Endodermal cell (in vitro differentiated cells): Measurements from ENCODE around the gene WFS1. TPM values are rescaled to one million over a fixed set of nuclear protein-coding genes. Genes with fewer than 3 reads are reported as not detected.
A peak's percentile ranks its signal among the peaks of the same experiment; 100 is the strongest.

Experiments used
- DNase-seq: peaks from one replicate; pipeline ENCODE4 v3.0.0-alpha.2; 2017
- H3K27ac ChIP-seq: 2 replicates; pipeline ENCODE4 v1.5.1; 2013; ENCODE audit warnings: mild to moderate bottlenecking, low read depth, low read length, moderate library complexity
- H3K27me3 ChIP-seq: 2 replicates; pipeline ENCODE4 v1.6.1; 2013; ENCODE audit warnings: mild to moderate bottlenecking, low read length, moderate library complexity; ENCODE audit not compliant: insufficient read depth, control insufficient read depth, poor library complexity, severe bottlenecking
- H3K36me3 ChIP-seq: 2 replicates; pipeline ENCODE4 v1.7.0; 2013; ENCODE audit warnings: mild to moderate bottlenecking, low read length, moderate library complexity; ENCODE audit not compliant: control insufficient read depth, insufficient read depth
- H3K4me1 ChIP-seq: one replicate; pipeline ENCODE4 v1.7.0; 2013; ENCODE audit warnings: low read length; ENCODE audit not compliant: control insufficient read depth, insufficient read depth
- H3K4me3 ChIP-seq: 2 replicates; pipeline ENCODE4 v1.5.1; 2013; ENCODE audit warnings: mild to moderate bottlenecking, low read length, moderate library complexity
- H3K9ac ChIP-seq: 2 replicates; pipeline ENCODE4 v1.6.1; 2013; ENCODE audit warnings: mild to moderate bottlenecking, low read length, moderate library complexity; ENCODE audit not compliant: poor library complexity, severe bottlenecking; ENCODE audit errors: extremely low read depth
- H3K9me3 ChIP-seq: 2 replicates; pipeline ENCODE4 v1.6.1; 2013; ENCODE audit warnings: mild to moderate bottlenecking, low read length, moderate library complexity; ENCODE audit not compliant: control insufficient read depth
- H3K27ac Mint-ChIP-seq: 2 replicates; pipeline ENCODE4 v1.8.0; 2020; ENCODE audit warnings: mixed read lengths
- H3K27me3 Mint-ChIP-seq: 2 replicates; pipeline ENCODE4 v1.8.0; 2021; ENCODE audit warnings: mild to moderate bottlenecking, mixed read lengths; ENCODE audit not compliant: insufficient read depth
- H3K36me3 Mint-ChIP-seq: 2 replicates; pipeline ENCODE4 v1.8.0; 2020; ENCODE audit warnings: low read depth, mixed read lengths
- H3K4me1 Mint-ChIP-seq: 2 replicates; pipeline ENCODE4 v1.8.0; 2020; ENCODE audit warnings: mixed read lengths
- H3K4me3 Mint-ChIP-seq: 2 replicates; pipeline ENCODE4 v1.8.0; 2020; ENCODE audit warnings: mild to moderate bottlenecking, moderate library complexity, mixed read lengths
- H3K9me3 Mint-ChIP-seq: 2 replicates; pipeline ENCODE4 v1.8.0; 2020; ENCODE audit warnings: mild to moderate bottlenecking, mixed read lengths
- WGBS, 2 experiments: methylation state at CpG; one replicate each; pipeline versions ENCODE4 v1.1.5 to v1.1.7; 2013; ENCODE audit warnings: missing lambda C conversion rate in 2 of 2, mixed read lengths in 1 of 2; ENCODE audit not compliant: insufficient coverage in 1 of 2, insufficient read length in 1 of 2; 5-methylcytosine and 5-hydroxymethylcytosine counted together
- total RNA-seq, 2 donors: library from RNA; stranded (reverse); fragmentation: NEBNext Ultra II Directional in 1 of 2; extraction: Animal tissue kit (Norgen Biotek cat#: 25700) in 1 of 2; gene quantifications; 2 replicates in 1 of 2; 3 replicates in 1 of 2; pipeline ENCODE4 v1.2.1, GENCODE V29; 2021
- TF ChIP-seq, protein P1 (sequence below): fragments of 200-600 bp; sonication (generic); conservative IDR thresholded peaks from 2 replicates; pipeline ENCODE4 v1.5.0; 2021; ENCODE audit warnings: antibody characterized with exemption, mild to moderate bottlenecking

The WFS1 gene
- total RNA-seq, 2 donors from 2014 or later = 25.3 to 26.1 TPM

DNA sequence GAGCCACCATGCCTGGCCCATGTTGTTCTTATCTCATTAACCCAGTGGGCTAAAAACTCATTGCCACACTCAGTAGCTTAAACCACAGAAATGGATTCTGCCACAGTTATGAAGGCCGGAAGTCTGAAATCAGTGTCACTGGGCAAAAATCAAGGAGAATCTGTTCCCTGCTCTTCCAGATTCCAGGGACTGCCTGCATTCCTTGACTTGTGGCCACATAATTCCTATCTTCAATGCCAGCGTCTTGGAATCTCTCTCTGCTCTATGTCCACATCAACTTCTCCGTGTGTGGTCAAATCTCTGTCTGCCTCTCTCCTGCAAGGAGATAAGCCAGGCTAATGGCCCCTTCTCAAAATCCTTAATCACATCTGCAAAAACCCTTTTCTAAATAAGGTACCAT, 4.1 kb upstream of the WFS1 start:
- no peak overlapping the region for H3K27ac Mint-ChIP-seq
- no peaks in the 10 kb centered on the region for H3K36me3 Mint-ChIP-seq
- TF ChIP-seq, protein P1, sequence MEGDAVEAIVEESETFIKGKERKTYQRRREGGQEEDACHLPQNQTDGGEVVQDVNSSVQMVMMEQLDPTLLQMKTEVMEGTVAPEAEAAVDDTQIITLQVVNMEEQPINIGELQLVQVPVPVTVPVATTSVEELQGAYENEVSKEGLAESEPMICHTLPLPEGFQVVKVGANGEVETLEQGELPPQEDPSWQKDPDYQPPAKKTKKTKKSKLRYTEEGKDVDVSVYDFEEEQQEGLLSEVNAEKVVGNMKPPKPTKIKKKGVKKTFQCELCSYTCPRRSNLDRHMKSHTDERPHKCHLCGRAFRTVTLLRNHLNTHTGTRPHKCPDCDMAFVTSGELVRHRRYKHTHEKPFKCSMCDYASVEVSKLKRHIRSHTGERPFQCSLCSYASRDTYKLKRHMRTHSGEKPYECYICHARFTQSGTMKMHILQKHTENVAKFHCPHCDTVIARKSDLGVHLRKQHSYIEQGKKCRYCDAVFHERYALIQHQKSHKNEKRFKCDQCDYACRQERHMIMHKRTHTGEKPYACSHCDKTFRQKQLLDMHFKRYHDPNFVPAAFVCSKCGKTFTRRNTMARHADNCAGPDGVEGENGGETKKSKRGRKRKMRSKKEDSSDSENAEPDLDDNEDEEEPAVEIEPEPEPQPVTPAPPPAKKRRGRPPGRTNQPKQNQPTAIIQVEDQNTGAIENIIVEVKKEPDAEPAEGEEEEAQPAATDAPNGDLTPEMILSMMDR = no peak
- H3K27me3 ChIP-seq = no peaks in the 10 kb centered on the region
- H3K36me3 ChIP-seq = no peaks in the 10 kb centered on the region
- peaks cover 7% of the 10 kb centered on the region for H3K4me1 Mint-ChIP-seq
- no peak overlapping the region for H3K4me3 Mint-ChIP-seq
- no peaks in the 10 kb centered on the region for H3K9me3 Mint-ChIP-seq
- no peak for DNase-seq
- no peaks in the 10 kb centered on the region for H3K4me1 ChIP-seq
- 91 to 92% methylated on average over 3 of the region's 3 CpGs for WGBS, 2 experiments
- H3K27me3 Mint-ChIP-seq = no peaks in the 10 kb centered on the region
- H3K9ac ChIP-seq = no peak overlapping the region
- H3K4me3 ChIP-seq = no peak overlapping the region
- H3K27ac ChIP-seq = no peak overlapping the region
- H3K9me3 ChIP-seq = no peaks in the 10 kb centered on the region

DNA sequence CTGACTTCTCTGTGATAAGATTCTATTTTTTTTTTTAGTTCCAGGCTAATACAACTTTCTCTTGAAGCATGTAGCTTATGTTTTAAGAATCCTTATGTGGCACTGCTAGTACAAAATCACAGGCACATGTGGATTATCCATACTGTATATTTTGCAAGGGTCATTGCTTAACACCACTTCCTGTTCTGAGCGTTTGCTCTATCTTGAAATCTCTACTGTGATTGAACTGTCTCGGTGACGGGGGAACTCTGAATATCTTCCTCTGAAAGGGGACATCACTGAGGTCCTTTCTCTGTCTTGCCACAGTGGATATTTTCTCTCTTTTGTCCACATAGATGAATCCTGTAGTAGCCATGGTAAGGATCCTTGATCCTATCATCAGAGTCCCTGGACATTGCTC, 2.1 kb upstream of the WFS1 start:
- Histone ChIP-seq H3K9ac (no peak overlapping the region), H3K9me3 (no peaks in the 10 kb centered on the region), H3K4me3 (no peak overlapping the region), H3K27me3 (no peaks in the 10 kb centered on the region), H3K4me1 (peaks cover 2% of the 10 kb centered on the region), H3K36me3 (no peaks in the 10 kb centered on the region), H3K27ac (no peak overlapping the region)
- H3K4me3 Mint-ChIP-seq = no peak overlapping the region
- H3K9me3 Mint-ChIP-seq = no peaks in the 10 kb centered on the region
- DNase-seq = no peak
- no peaks in the 10 kb centered on the region for H3K36me3 Mint-ChIP-seq
- H3K27ac Mint-ChIP-seq = no peak overlapping the region
- H3K27me3 Mint-ChIP-seq = no peaks in the 10 kb centered on the region
- peaks cover 11% of the 10 kb centered on the region for H3K4me1 Mint-ChIP-seq
- 82 to 90% methylated on average over 3 of the region's 3 CpGs for WGBS, 2 experiments
- TF ChIP-seq, protein P1 = no peak

DNA sequence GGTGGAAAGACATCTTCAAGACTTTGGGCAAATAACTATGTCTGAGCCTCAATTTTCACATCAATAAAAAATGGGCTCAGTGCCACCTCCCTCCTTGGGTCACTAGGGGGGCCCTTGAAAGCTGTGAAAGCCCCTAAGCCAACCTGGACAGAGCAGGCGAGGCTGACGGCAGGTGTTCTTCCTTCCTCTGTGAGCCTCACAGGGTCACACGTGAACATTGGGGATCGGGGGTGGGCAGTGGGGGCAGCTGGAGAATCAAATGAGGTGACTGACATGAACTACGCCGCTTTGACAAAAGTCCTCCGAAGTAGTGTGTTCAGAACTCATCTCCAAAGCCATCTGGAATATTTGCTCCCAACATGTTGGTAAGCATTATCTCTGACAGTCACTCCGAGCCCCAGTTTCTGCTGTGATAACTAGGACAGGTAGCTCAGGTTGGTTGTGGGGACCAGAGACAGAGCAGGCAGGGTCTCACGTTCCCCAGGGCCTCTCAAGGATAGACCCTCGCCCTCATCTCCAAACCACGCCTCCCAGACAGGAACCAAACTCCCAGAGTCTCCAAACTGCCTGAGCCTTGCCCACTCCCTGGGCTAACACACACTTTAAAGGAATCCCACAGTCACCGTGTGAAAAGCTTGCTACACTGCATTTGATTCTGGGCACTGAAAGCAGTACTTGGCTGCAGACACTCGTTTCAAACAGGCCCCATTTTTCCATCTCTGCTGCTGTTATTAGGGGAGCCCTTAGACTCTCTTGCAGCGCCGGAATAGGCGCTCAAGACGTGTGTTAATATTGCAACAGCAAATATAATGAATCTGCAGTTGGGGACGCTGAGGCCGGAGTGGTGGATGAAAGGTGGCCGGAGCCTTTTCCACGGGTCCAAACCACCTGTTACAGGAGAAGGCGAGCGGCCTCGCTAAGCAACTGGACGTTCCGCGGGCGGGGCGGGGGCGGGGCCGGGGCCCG, 717 bp upstream of the WFS1 start:
- WGBS, 2 experiments = 36 to 44% methylated on average over 17 to 32 of the region's 32 CpGs
- Histone ChIP-seq H3K4me3 (peak overlapping the region; percentile 69), H3K9ac (no peak overlapping the region), H3K27ac (no peak overlapping the region), H3K4me1 (peaks cover 2% of the 10 kb centered on the region), H3K9me3 (no peaks in the 10 kb centered on the region), H3K36me3 (no peaks in the 10 kb centered on the region), H3K27me3 (no peaks in the 10 kb centered on the region)
- TF ChIP-seq, protein P1 = no peak
- Mint-ChIP-seq H3K27ac (no peak overlapping the region), H3K4me1 (peaks cover 19% of the 10 kb centered on the region), H3K36me3 (no peaks in the 10 kb centered on the region), H3K9me3 (no peaks in the 10 kb centered on the region), H3K27me3 (no peaks in the 10 kb centered on the region), H3K4me3 (peak overlapping the region; percentile 69)
- no peak for DNase-seq
